Brain microvascular endothelial cell (primary cell): ENCODE results near the gene TOMM70.
"Not testable (repeated sequence)": the region's sequence is repeated elsewhere in the genome, so short reads cannot be mapped to it uniquely, and the experiment has no call there.

Source experiments
- DNase-seq: peaks from one replicate; pipeline ENCODE4 v3.0.0-alpha.2; 2020
- H3K27ac ChIP-seq: fragments of 250-450 bp; sonication (Bioruptor Pico); 2 replicates; pipeline ENCODE4 v1.5.1; 2020; ENCODE audit warnings: mild to moderate bottlenecking, moderate library complexity
- H3K27me3 ChIP-seq: fragments of 250-450 bp; sonication (Bioruptor Pico); replicated peaks from 2 replicates; pipeline ENCODE4 v1.5.1; 2020; ENCODE audit warnings: mild to moderate bottlenecking
- H3K36me3 ChIP-seq: fragments of 250-450 bp; sonication (Bioruptor Pico); replicated peaks from 2 replicates; pipeline ENCODE4 v1.5.1; 2020; ENCODE audit warnings: mild to moderate bottlenecking
- H3K4me3 ChIP-seq: 2 replicates; pipeline ENCODE4 v1.5.1; 2011; ENCODE audit warnings: low read depth, mild to moderate bottlenecking, control low read depth, low read length, moderate library complexity
- in situ Hi-C: cut with HindIII; loops from 2 replicates; pipeline ENCODE4 v1.10.0; 2017; ENCODE audit warnings: low sequenced_read_pairs, low pct_ligation_motif_present
- TF ChIP-seq, protein P1 (sequence below): IDR thresholded peaks from 2 replicates; pipeline ENCODE4 v1.5.1; 2011; ENCODE audit warnings: low read depth, mild to moderate bottlenecking, moderate library complexity, low read length, control low read depth, inconsistent platforms; ENCODE audit errors: missing control alignments

TOMM70 gene

GRCh38 chr3:100338911-100339310, 62.0 kb downstream of the TOMM70 start:
- no peak overlapping the region for H3K27ac ChIP-seq
- in situ Hi-C loops = no loop called here
- no peak for DNase-seq
- no peak overlapping the region for H3K4me3 ChIP-seq
- TF ChIP-seq, protein P1, sequence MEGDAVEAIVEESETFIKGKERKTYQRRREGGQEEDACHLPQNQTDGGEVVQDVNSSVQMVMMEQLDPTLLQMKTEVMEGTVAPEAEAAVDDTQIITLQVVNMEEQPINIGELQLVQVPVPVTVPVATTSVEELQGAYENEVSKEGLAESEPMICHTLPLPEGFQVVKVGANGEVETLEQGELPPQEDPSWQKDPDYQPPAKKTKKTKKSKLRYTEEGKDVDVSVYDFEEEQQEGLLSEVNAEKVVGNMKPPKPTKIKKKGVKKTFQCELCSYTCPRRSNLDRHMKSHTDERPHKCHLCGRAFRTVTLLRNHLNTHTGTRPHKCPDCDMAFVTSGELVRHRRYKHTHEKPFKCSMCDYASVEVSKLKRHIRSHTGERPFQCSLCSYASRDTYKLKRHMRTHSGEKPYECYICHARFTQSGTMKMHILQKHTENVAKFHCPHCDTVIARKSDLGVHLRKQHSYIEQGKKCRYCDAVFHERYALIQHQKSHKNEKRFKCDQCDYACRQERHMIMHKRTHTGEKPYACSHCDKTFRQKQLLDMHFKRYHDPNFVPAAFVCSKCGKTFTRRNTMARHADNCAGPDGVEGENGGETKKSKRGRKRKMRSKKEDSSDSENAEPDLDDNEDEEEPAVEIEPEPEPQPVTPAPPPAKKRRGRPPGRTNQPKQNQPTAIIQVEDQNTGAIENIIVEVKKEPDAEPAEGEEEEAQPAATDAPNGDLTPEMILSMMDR = no peak
- no peaks in the 10 kb centered on the region for H3K27me3 ChIP-seq
- H3K36me3 ChIP-seq = peaks cover 17% of the 10 kb centered on the region

DNA sequence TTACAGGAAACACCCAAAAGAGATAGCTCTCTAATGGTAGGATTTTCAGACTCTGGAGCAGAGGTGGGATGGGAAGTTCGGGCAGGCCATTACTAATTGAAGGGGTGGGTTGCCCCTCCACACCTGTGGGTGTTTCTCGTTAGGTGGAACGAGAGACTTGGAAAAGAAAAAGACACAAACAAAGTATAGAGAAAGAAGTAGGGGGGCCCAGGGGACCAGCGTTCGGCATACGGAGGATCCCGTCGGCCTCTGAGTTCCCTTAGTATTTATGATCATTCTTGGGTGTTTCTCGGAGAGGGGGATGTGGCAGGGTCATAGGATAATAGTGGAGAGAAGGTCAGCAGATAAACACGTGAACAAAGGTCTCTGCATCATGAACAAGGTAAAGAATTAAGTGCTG, 64.7 kb downstream of the TOMM70 start:
- H3K4me3 ChIP-seq, in situ Hi-C loops, DNase-seq, H3K27me3 ChIP-seq, H3K27ac ChIP-seq: not testable (repeated sequence)
- peaks cover 11% of the 10 kb centered on the region for H3K36me3 ChIP-seq

- TF ChIP-seq, protein P1 = no peak
- in situ Hi-C loops = no loop called here
- H3K27ac ChIP-seq = peak overlapping the region; percentile 50
Measured at GRCh38 chr3:100335434-100335833, 65.5 kb downstream of the TOMM70 start.

GRCh38 chr3:100334488-100335351, 66.2 kb downstream of the TOMM70 start, which contains the start of gene NIT2:
Gene NIT2, plus strand, starts transcription at chr3:100334757. Its CDS starts 35 bp downstream, at chr3:100334792.
- in situ Hi-C loops = no loop called here
- Histone ChIP-seq H3K27me3 (no peaks in the 10 kb centered on the region), H3K36me3 (peaks cover 6% of the 10 kb centered on the region), H3K27ac (peak within 1 kb of the TSS; percentile 50), H3K4me3 (peak within 1 kb of the TSS; percentile 70)
- TF ChIP-seq, protein P1 = no peak
- DNase-seq = peak; percentile 65

More at GRCh38 chr3:100335434-100335833, 65.5 kb downstream of the TOMM70 start:
- no peak for DNase-seq
- Histone ChIP-seq H3K36me3 (peaks cover 11% of the 10 kb centered on the region), H3K27me3 (no peaks in the 10 kb centered on the region), H3K4me3 (peak overlapping the region; percentile 70)

GRCh38 chr3:100333970-100334487, 66.9 kb downstream of the TOMM70 start:
- Histone ChIP-seq H3K27ac (no peak overlapping the region), H3K36me3 (peaks cover under 1% of the 10 kb centered on the region), H3K27me3 (no peaks in the 10 kb centered on the region), H3K4me3 (peak overlapping the region; percentile 70)
- TF ChIP-seq, protein P1 = no peak
- DNase-seq = no peak
- in situ Hi-C loops = no loop called here

DNA sequence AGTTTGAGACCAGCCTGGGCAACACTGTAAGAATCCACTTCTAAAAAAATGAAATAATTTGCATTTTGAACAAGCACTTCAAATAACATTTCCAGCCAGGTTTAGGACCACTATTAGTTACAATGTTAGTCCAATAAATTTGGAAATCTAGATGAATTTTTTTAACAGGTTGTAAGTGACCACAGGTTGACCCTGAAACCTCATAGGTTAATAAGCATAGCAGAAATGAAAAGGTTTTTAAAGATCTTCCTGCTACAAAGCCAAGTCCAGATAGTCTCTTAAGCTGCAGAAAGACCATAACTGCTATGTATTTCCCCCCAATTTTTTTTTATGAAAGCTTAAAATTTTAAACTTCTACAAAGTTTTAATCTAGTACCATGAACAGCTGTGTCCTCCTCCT, 67.8 kb downstream of the TOMM70 start:
- in situ Hi-C loops = no loop called here
- no peaks in the 10 kb centered on the region for H3K36me3 ChIP-seq
- TF ChIP-seq, protein P1 = no peak

More for the DNA sequence above, 67.8 kb downstream of the TOMM70 start:
- H3K27ac ChIP-seq = no peak overlapping the region
- H3K4me3 ChIP-seq = no peak overlapping the region
- DNase-seq = no peak
- no peaks in the 10 kb centered on the region for H3K27me3 ChIP-seq
